HCT116 (cell line): ENCODE data around the gene PHF14. TPM values are rescaled to one million over a fixed set of nuclear protein-coding genes. Genes with fewer than 3 reads are reported as not detected.

Source experiments
- ATAC-seq: fragments of 200-7000 bp; cut with Tn5 transposase; 2 replicates; pipeline ENCODE4 v1.9.1; 2020; ENCODE audit warnings: mild to moderate bottlenecking, moderate library complexity
- BruUV-seq: library from RNA; stranded (reverse); fragments of 400-500 nt; replicated peaks from 2 replicates; lab custom pipeline; 2021; lab: Mats Ljungman, UMichigan
- CTCF ChIA-PET: fragments of 300-600 bp; sonication (Branson Sonifier 250); formaldehyde crosslinking; loops from one replicate; lab custom pipeline; 2021; ENCODE audit warnings: antibody characterized with exemption; lab: Charles Lee
- POLR2A ChIA-PET: fragments of 300-600, 350-600 bp; sonication (Branson Sonifier 250); formaldehyde crosslinking; loops from one replicate; lab custom pipeline; 2021; ENCODE audit warnings: antibody characterized with exemption; lab: Charles Lee
- RAD21 ChIA-PET, 2 experiments: fragments of 300-600 bp; sonication (Branson Sonifier 250); formaldehyde crosslinking; loops; one replicate each; lab custom pipeline; 2023; ENCODE audit warnings: low total read pairs in 2 of 2; ENCODE audit not compliant: uncharacterized antibody in 2 of 2, unreplicated experiment in 2 of 2, low non-redundant PET in 1 of 2; lab: Charles Lee
- DNase-seq: peaks from one replicate; pipeline ENCODE4 v3.0.0-alpha.2; 2010; ENCODE audit warnings: low read depth, low spot score
- H2AFZ ChIP-seq: fragments of 200-600 bp; shearing (Covaris generic), sonication (generic); 2 replicates; pipeline ENCODE4 v1.6.1; 2017; ENCODE audit warnings: low read depth, mixed run types, mixed read lengths, antibody characterized with exemption, low read length; ENCODE audit not compliant: poor library complexity, severe bottlenecking
- H3K27ac ChIP-seq: 2 replicates; pipeline ENCODE4 v1.5.1; 2012; ENCODE audit warnings: low read depth, low read length
- H3K27me3 ChIP-seq: fragments of 200-600 bp; sonication (generic); 2 replicates; pipeline ENCODE4 v1.6.1; 2016; ENCODE audit warnings: mixed run types, low read length, mixed read lengths; ENCODE audit not compliant: insufficient read depth
- H3K36me3 ChIP-seq, 2 experiments: fragments of 200-500 bp in 1 of 2; fragments of 200-600 bp in 1 of 2; sonication (Bioruptor generic) in 1 of 2; sonication (generic) in 1 of 2; 2 replicates each; pipeline versions ENCODE4 v1.5.1 to v1.6.1; 2014 to 2016; ENCODE audit warnings: low read length in 2 of 2, inconsistent platforms in 1 of 2, mixed read lengths in 1 of 2, mixed run types in 1 of 2; ENCODE audit not compliant: insufficient read depth in 2 of 2, control insufficient read depth in 1 of 2
- H3K4me1 ChIP-seq, 2 experiments: fragments of 200-600 bp in 1 of 2; sonication (generic) in 1 of 2; 2 replicates each; pipeline versions ENCODE4 v1.5.1 to v1.6.1; 2012 to 2017; ENCODE audit warnings: low read length in 2 of 2, inconsistent platforms in 1 of 2, mild to moderate bottlenecking in 1 of 2, mixed read lengths in 1 of 2, mixed run types in 1 of 2, moderate library complexity in 1 of 2; ENCODE audit not compliant: insufficient read depth in 2 of 2, control insufficient read depth in 1 of 2
- H3K4me2 ChIP-seq: fragments of 200-600 bp; sonication (generic); 2 replicates; pipeline ENCODE4 v1.6.1; 2017; ENCODE audit warnings: mixed run types, low read length, mixed read lengths
- H3K4me3 ChIP-seq, 2 experiments: fragments of 200-600 bp in 1 of 2; sonication (generic) in 1 of 2; replicated peaks in 1 of 2; 2 replicates each; pipeline ENCODE4 v1.5.1; 2011 to 2016; ENCODE audit warnings: low read length in 2 of 2, control low read depth in 1 of 2, low read depth in 1 of 2, mild to moderate bottlenecking in 1 of 2, mixed read lengths in 1 of 2, mixed run types in 1 of 2
- H3K79me2 ChIP-seq: fragments of 200-600 bp; sonication (generic); 2 replicates; pipeline ENCODE4 v1.6.1; 2017; ENCODE audit warnings: mild to moderate bottlenecking, mixed run types, low read length, moderate library complexity, mixed read lengths; ENCODE audit not compliant: insufficient read depth
- H3K9ac ChIP-seq: fragments of 200-600 bp; sonication (generic); 2 replicates; pipeline ENCODE4 v1.6.1; 2016; ENCODE audit warnings: low read length, mixed read lengths
- H3K9me2 ChIP-seq: fragments of 200-600 bp; sonication (generic), shearing (Covaris generic); 2 replicates; pipeline ENCODE4 v1.6.1; 2017; ENCODE audit warnings: mixed run types, mild to moderate bottlenecking, moderate library complexity; ENCODE audit not compliant: insufficient read depth
- H3K9me3 ChIP-seq, 2 experiments: fragments of 200-500 bp in 1 of 2; fragments of 200-600 bp in 1 of 2; sonication (Bioruptor generic) in 1 of 2; sonication (generic) in 1 of 2; 2 replicates each; pipeline ENCODE4 v1.6.1; 2014 to 2017; ENCODE audit warnings: low read length in 2 of 2, mixed read lengths in 2 of 2, inconsistent platforms in 1 of 2, low read depth in 1 of 2, mild to moderate bottlenecking in 1 of 2, mixed run types in 1 of 2, moderate library complexity in 1 of 2; ENCODE audit not compliant: control insufficient read depth in 1 of 2, insufficient read depth in 1 of 2
- H4K20me1 ChIP-seq: fragments of 200-600 bp; sonication (generic), shearing (Covaris generic); 2 replicates; pipeline ENCODE4 v1.6.1; 2017; ENCODE audit warnings: mixed run types, mild to moderate bottlenecking, moderate library complexity; ENCODE audit not compliant: insufficient read depth
- CBX3 ChIP-seq: IDR thresholded peaks from 2 replicates; pipeline ENCODE4 v1.6.1; 2012; ENCODE audit warnings: low read depth
- CTCF ChIP-seq, 3 experiments: fragments of 200-600 bp in 1 of 3; sonication (generic) in 1 of 3; IDR thresholded peaks in 2 of 3; conservative IDR thresholded peaks in 1 of 3; 2 replicates each; pipeline ENCODE4 v1.5.1; 2012 to 2017; ENCODE audit warnings: low read depth in 2 of 3, low read length in 2 of 3, antibody characterized with exemption in 1 of 3, borderline replicate concordance in 1 of 3, control low read depth in 1 of 3, mild to moderate bottlenecking in 1 of 3, mixed read lengths in 1 of 3, mixed run types in 1 of 3, moderate library complexity in 1 of 3; ENCODE audit not compliant: insufficient read depth in 1 of 3
- ELF1 ChIP-seq: IDR thresholded peaks from 2 replicates; pipeline ENCODE4 v1.6.1; 2012; ENCODE audit warnings: low read depth, borderline replicate concordance
- JUND ChIP-seq: IDR thresholded peaks from 2 replicates; pipeline ENCODE4 v1.6.1; 2012
- POLR2AphosphoS5 ChIP-seq: IDR thresholded peaks from 2 replicates; pipeline ENCODE4 v1.6.1; 2011; ENCODE audit warnings: mild to moderate bottlenecking, low read depth, low read length, moderate library complexity
- SRF ChIP-seq: IDR thresholded peaks from 2 replicates; pipeline ENCODE4 v1.6.1; 2012; ENCODE audit warnings: low read depth
- intact Hi-C: fragments of 100-400 bp; cut with micrococcal nuclease; formaldehyde crosslinking; loops from 2 replicates; pipeline ENCODE4 v1.10.0; 2022
- total RNA-seq: library from RNA; stranded (reverse); gene quantifications from one replicate; pipeline ENCODE4 v1.2.1, GENCODE V29; 2021; ENCODE audit not compliant: unreplicated experiment
- TF ChIP-seq, protein P1 (sequence below): IDR thresholded peaks from 2 replicates; pipeline ENCODE4 v1.6.1; 2012; ENCODE audit warnings: low read depth

Gene PHF14
- total RNA-seq, 1 experiment from 2014 or later: 13.8 TPM

GRCh38 chr7:11035661-11036060 lies 62.0 kb downstream of the PHF14 start:
- no peak overlapping the region for H3K4me3 ChIP-seq
- no peaks in the 10 kb centered on the region for H3K9me3 ChIP-seq
- no peaks in the 10 kb centered on the region for H4K20me1 ChIP-seq
- no peaks in the 10 kb centered on the region for H3K4me1 ChIP-seq
- H3K36me3 ChIP-seq: peaks cover 4 to 9% of the 10 kb centered on the region in 2 experiments; a peak in 3 of 4 replicates
- ChIA-PET CTCF (no interaction called here), POLR2A (no interaction called here), RAD21 (no interaction called here)
- intact Hi-C loops: no loop called here
- H3K27ac ChIP-seq: no peak overlapping the region
- no peak for TF ChIP-seq JUND
- TF ChIP-seq CTCF (IDR thresholded peaks at IDR 0.05 in 2 of 3, conservative IDR thresholded peaks at IDR 0.05 in 1 of 3; ENCODE audit: borderline replicate concordance in 1 of 3, insufficient read depth in 1 of 3, low read depth in 2 of 3, low read length in 2 of 3): no peak
- TF ChIP-seq, protein P1, sequence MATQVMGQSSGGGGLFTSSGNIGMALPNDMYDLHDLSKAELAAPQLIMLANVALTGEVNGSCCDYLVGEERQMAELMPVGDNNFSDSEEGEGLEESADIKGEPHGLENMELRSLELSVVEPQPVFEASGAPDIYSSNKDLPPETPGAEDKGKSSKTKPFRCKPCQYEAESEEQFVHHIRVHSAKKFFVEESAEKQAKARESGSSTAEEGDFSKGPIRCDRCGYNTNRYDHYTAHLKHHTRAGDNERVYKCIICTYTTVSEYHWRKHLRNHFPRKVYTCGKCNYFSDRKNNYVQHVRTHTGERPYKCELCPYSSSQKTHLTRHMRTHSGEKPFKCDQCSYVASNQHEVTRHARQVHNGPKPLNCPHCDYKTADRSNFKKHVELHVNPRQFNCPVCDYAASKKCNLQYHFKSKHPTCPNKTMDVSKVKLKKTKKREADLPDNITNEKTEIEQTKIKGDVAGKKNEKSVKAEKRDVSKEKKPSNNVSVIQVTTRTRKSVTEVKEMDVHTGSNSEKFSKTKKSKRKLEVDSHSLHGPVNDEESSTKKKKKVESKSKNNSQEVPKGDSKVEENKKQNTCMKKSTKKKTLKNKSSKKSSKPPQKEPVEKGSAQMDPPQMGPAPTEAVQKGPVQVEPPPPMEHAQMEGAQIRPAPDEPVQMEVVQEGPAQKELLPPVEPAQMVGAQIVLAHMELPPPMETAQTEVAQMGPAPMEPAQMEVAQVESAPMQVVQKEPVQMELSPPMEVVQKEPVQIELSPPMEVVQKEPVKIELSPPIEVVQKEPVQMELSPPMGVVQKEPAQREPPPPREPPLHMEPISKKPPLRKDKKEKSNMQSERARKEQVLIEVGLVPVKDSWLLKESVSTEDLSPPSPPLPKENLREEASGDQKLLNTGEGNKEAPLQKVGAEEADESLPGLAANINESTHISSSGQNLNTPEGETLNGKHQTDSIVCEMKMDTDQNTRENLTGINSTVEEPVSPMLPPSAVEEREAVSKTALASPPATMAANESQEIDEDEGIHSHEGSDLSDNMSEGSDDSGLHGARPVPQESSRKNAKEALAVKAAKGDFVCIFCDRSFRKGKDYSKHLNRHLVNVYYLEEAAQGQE: no peak
- TF ChIP-seq SRF: no peak
- no peak for TF ChIP-seq CBX3
- TF ChIP-seq ELF1: no peak
- TF ChIP-seq POLR2AphosphoS5: no peak
- H3K9ac ChIP-seq: no peak overlapping the region
- no peak overlapping the region for H2AFZ ChIP-seq
- no peak for ATAC-seq
- DNase-seq: no peak
- H3K27me3 ChIP-seq: no peaks in the 10 kb centered on the region
- no TSS peak for BruUV-seq
- H3K79me2 ChIP-seq: peaks cover 3% of the 10 kb centered on the region; the same call in 1 of the 2 replicates
- no peaks in the 10 kb centered on the region for H3K9me2 ChIP-seq
- H3K4me2 ChIP-seq: no peak overlapping the region
